Measurements from ENCODE around the gene TCF12.

TCF12 gene

GRCh38 chr15:57228395-57228794 is 310.0 kb downstream of the TCF12 start:
- Histone ChIP-seq H3K4me3 (replicated peaks; ENCODE audit: insufficient read depth, low read length) (no peak overlapping the region), H3K27ac (replicated peaks) (peak overlapping the region; percentile 66), H3K27me3 (ENCODE audit: insufficient read depth, poor library complexity, severe bottlenecking) (no peaks in the 10 kb centered on the region)
- DNase-seq (ENCODE audit: low read depth in 1 of 2, low spot score in 1 of 2), result no peak
- TF ChIP-seq SPI1 (IDR thresholded peaks at IDR 0.05; ENCODE audit: borderline replicate concordance, low read depth) (no peak), POLR2AphosphoS5 (IDR thresholded peaks at IDR 0.05; ENCODE audit: low read depth) (no peak), GABPA (IDR thresholded peaks at IDR 0.05; ENCODE audit: low read depth) (no peak), CTCF (IDR thresholded peaks at IDR 0.05; ENCODE audit: insufficient read depth, low read length) (no peak)

DNA sequence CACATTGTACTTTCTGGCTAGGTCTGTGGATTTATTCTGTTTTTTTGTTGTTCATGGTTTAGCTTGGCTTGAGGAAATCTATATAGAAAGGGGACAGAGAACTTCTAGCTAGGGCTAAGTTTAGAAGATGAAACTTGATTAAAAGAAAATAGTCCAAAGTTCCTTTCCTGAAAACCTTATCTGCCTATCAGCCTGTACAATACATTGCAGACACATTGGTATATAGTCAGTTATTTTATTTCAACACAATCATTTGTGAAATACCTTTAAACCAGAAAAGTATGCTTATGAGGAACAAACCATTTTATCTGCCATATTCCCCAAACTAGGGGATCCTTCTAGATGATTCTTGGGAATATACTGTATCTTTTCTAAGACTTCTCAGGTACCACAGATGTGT is 310.6 kb downstream of the TCF12 start:
- H3K4me3 ChIP-seq (replicated peaks; ENCODE audit: insufficient read depth, low read length), result no peak overlapping the region
- H3K27me3 ChIP-seq (ENCODE audit: insufficient read depth, poor library complexity, severe bottlenecking), result no peaks in the 10 kb centered on the region
- TF ChIP-seq REST (IDR thresholded peaks at IDR 0.05; ENCODE audit: insufficient replicate concordance, low read depth), result no peak
- no peak for DNase-seq (ENCODE audit: low read depth in 1 of 2, low spot score in 1 of 2)
- H3K27ac ChIP-seq (replicated peaks), result peak overlapping the region; percentile 66

DNA sequence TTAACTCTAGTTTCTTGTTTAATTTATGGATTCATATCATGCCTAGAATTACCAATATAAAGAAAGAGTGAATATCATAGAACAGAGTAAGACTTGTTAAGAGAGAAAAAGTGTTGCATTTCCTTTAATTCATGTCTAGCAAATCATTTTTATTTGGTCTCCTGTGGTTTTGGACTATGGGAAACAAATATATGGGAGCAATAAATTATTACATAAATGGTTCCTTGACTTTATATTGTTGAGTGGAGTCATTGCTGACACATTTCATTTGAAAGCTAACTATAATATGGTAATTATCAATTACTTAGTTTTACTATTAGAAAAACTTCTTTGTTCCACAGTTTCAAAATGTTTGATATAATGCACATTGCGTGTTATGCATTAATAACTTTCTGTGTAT is 313.1 kb downstream of the TCF12 start:
- DNase-seq (ENCODE audit: low read depth in 1 of 2, low spot score in 1 of 2), result no peak
- no peak for TF ChIP-seq SPI1 (IDR thresholded peaks at IDR 0.05; ENCODE audit: borderline replicate concordance, low read depth)
- TF ChIP-seq REST (IDR thresholded peaks at IDR 0.05; ENCODE audit: insufficient replicate concordance, low read depth), result no peak
- no peak for TF ChIP-seq POLR2AphosphoS5 (IDR thresholded peaks at IDR 0.05; ENCODE audit: low read depth)
- TF ChIP-seq CTCF (IDR thresholded peaks at IDR 0.05; ENCODE audit: insufficient read depth, low read length), result no peak
- no peak for TF ChIP-seq GABPA (IDR thresholded peaks at IDR 0.05; ENCODE audit: low read depth)

DNA sequence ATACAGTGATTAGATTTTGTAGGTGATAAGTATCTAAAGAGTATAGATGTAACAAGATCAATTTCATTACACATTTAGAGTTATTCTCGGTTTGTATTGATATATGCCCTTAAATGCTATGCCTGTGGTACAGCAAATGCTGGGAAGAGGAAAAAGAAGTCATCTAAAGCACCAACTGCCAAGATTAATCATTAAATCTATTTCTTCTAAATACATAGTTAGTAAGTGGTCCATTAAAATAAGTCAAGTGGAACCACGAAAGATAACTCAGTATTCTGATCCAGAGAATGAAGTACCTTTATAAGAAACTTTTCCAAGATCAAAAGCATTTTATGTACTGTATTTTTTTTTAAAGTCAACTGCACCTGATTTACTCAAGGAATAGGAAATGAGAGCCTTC is 315.7 kb downstream of the TCF12 start:
- TF ChIP-seq GABPA (IDR thresholded peaks at IDR 0.05; ENCODE audit: low read depth), result no peak
- no peak for TF ChIP-seq CTCF (IDR thresholded peaks at IDR 0.05; ENCODE audit: insufficient read depth, low read length)
- TF ChIP-seq REST (IDR thresholded peaks at IDR 0.05; ENCODE audit: insufficient replicate concordance, low read depth), result no peak
- no peak for TF ChIP-seq POLR2AphosphoS5 (IDR thresholded peaks at IDR 0.05; ENCODE audit: low read depth)
- TF ChIP-seq SPI1 (IDR thresholded peaks at IDR 0.05; ENCODE audit: borderline replicate concordance, low read depth), result no peak
- DNase-seq (ENCODE audit: low read depth in 1 of 2, low spot score in 1 of 2), result no peak

More for the DNA sequence above, 313.1 kb downstream of the TCF12 start:
- no peak overlapping the region for H3K4me3 ChIP-seq (replicated peaks; ENCODE audit: insufficient read depth, low read length)
- H3K27ac ChIP-seq (replicated peaks), result no peak overlapping the region
- H3K27me3 ChIP-seq (ENCODE audit: insufficient read depth, poor library complexity, severe bottlenecking), result no peaks in the 10 kb centered on the region

More for the DNA sequence above, 315.7 kb downstream of the TCF12 start:
- H3K27me3 ChIP-seq (ENCODE audit: insufficient read depth, poor library complexity, severe bottlenecking), result no peaks in the 10 kb centered on the region
- no peak overlapping the region for H3K27ac ChIP-seq (replicated peaks)
- no peak overlapping the region for H3K4me3 ChIP-seq (replicated peaks; ENCODE audit: insufficient read depth, low read length)

Measured in HL-60 (cell line).